ENCODE measurements around the gene HEBP1.

Gene HEBP1

DNA sequence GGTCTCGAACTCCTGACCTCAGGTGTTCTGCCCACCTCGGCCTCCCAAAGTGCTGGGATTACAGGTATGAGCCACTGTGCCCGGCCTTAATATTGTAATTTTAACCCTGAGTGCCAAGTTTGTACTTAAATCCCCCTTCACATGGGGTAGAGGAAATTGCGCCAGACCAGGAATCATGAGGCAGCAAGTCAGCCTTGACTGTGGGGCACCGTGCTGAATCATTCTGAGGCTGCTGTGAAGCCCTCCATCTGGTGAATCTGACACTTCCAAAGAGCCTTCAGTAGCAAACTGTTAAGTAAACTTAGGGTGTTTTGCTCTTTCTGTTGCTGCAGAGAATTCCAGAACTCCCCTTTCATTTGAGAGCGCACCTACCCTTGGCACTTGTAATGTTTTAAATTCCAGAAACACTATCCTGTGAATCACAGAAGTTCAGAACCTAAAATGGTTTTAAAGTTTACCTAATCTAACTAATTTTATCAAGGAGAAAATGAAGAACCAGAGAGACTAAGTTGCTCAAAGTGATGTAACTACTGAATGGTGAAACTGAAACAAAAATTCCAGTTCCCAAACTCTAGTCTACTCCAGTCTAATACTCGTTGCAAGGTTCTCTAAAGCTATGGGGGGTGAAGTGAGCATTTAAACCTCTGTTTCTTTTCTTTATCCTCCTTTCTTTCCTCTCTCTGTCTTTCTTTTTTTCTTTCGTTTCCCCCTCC is 7.5 kb downstream of the HEBP1 start:
- peak in 1 of 56 donors; percentile 9 for DNase-seq

GRCh38 chr12:12990700-12991468 is 9.2 kb downstream of the HEBP1 start:
- no peak for DNase-seq

DNA sequence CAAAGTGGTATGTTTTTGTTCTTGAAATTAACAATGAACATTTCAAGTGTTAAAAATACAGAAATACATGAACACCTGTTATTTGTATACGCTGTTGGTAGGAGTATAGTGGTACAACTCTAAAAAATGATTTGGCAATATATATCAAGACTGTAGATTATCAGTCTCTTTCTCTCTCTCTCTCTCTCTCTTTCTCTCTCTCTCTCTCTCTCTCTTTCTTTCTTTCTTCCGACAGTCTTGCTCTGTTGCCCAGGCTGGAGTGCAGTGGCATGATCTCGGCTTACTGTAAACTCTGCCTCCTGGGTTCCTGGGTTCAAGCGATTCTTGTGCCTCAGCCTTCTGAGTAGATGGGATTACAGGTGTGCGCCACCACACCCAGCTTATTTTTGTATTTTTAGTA is 12.6 kb downstream of the HEBP1 start:
- DNase-seq, result no peak

GRCh38 chr12:12986775-12987331 is 13.2 kb downstream of the HEBP1 start:
- DNase-seq, result no peak

DNA sequence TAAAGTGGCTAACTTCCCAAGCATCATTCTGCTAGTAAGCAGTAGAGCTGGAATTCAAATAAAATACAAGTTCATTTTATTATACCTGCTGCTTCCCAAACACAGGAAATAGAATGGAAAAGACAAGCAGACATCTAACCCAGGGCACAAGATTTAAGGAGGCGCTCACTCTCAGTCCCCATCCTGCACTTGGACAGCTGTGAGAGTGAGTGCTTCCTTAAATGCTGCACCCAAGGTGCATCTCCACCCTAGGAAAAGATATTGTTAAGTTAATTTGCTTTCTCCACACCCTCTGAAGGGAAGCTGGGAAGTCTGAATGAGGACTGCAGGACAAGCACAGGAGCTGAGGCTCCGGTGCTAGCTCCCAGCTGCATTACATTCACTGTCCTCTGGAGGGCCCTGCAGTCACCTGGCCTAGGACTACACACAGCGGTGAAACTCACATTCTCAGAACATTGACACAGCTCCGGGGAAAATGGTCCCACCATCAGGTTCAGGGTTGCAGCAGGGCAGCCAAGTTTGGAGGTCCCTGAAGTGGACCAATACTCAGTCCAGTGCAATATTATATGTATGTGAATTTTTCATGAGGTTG is 14.2 kb downstream of the HEBP1 start:
- DNase-seq, result no peak

DNA sequence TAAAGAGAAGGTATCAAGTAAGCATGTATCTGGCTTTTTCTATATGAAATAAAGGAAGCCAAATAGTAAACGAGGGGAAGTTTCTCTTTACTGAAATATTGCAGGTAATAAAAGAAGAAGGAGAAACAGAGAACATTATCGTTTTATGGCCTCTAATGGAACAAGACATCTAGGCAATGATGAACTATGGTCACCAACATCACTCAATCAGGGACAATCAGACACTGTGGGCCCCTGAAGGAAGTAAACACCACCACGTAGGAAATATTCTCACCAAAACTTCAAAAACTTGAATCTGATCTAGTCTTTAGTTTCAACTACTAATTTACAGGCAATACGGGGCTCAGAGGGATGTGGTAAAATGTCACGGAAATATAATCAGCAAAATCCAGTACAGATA is 15.9 kb downstream of the HEBP1 start:
- DNase-seq, result no peak

DNA sequence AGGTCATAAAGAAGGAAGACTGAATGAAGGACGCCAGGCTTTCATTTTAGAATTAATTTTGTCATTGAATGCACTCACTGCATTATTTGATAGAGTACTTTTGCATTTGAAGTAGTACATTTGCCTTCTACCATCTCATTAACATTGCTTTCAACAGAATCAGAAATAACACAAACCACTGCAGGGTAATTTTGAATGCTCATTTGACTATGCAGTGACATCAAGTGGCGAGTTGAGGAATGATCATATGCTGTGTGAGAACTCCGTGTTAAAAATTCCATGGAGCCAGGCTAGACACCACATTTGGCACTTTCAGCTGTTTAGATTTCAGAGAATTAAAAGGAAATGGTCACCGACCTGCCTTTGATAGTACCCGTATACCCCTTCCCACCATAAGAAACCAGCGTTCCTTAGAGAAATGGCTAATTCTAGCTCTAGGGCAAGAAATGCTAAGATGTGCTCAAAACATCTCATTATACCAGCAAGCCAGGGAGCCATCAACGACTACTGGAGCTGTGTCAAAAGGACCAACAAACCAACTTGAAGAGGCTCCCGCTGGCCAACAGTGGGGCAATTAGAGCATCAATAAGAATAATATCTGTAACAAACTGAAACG is 16.5 kb downstream of the HEBP1 start:
- DNase-seq, result peak in 24 of 56 donors; percentile 7 to 80 (median 22)

- DNase-seq, result no peak
Observed at GRCh38 chr12:12982331-12982730, 17.7 kb downstream of the HEBP1 start.

GRCh38 chr12:12979731-12980259 is 20.3 kb downstream of the HEBP1 start:
- DNase-seq, result peak in 3 of 56 donors; percentile 17 to 32 (median 24)

- no peak for DNase-seq
Observed at GRCh38 chr12:12979126-12979525, 20.9 kb downstream of the HEBP1 start.

DNA sequence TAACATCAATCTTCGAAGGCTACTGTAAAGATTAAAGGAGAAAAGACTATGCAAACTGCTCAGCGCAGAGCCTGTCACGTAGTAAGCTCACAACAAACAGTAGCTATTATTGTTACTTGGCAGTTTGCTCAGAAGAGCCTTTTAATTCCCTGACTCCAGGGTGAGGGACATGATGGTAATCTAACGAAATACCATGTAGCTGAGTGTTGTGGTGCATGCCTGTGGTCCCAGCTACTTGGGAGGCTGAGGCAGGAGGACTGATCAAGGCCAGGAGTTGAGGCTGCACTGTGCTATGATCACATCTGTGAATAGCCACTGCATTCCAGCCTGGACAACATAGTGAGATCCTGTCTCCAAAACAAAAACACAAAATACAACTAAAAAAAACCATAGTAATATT is 22.8 kb downstream of the HEBP1 start:
- no peak for DNase-seq

GRCh38 chr12:12976366-12976765 is 23.7 kb downstream of the HEBP1 start:
- DNase-seq, result peak in 7 of 56 donors; percentile 7 to 35 (median 13)

DNA sequence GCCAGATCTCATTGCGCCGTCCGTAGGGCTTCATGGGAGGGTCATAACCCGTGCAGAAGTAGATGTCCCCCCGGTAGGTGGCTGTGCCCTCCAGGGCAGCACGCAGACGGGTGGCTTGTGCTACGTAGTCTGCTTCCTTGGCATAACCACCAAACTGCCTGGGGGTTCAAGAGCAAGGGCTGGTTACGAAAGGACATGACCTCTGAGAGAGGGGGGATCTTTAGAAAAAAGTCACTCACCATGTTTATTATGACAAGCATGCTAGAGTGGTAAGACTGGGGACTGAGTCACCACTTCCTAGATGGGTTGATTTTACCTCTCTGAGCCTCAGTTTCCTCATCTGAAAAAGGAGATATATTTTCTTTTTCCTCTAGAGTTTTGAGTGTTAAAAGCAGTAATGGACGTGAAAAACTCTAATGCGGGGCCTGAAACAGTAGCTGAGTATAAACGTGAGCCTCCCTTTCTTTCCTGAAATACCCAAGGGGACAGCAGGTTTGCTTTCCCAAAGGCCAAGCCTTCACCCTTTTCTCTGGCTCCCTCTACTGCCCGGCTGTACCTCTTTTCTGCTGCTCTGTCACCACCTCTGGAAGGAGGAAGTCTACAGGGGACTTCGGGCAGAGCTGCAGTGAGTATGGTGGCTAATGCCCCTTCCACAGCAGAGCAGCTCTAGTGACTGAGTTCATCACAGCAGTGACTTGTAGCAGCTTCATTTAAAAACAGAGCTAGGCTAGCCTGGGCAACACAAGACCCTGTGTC is 24.6 kb downstream of the HEBP1 start:
- DNase-seq, result peak in 37 of 56 donors; percentile 7 to 75 (median 34)

DNA sequence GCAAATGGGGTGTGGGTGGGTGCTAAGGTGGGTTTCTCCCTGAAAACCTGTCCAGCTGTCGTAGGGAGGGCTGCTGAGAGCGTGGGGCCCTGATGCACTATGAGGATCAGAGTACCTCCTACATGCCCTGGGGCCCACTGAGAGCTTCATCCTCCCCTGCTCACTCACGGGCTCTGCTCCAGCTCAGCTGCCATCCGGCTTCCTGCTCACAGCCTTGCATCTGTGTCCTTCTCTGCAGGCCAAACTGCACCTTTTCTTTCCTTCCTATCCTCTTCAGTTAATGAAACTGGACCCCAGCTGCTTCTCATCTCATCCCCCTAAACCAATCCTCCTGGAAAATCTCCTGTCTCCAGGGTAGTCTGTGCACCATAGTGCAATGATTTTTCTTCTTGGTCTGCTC is 25.9 kb downstream of the HEBP1 start:
- no peak for DNase-seq

DNA sequence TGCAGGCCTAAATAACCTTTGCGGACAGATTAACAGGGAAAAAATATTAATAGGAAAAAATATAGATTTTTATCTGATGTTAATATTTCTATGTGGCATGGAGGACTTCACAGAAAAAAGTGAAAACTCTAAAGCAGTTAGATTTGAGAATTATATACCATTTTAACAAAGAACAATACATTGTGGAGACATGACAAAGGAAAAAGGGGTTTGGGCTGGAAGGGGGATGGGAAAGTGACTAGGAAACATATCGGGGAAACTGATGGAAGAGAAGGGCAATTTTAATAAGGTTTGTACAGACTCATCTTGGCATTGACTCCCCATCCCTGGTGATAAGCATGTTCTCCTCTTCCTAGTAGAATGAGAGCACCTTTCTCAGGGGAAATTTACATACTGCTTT is 27.0 kb downstream of the HEBP1 start:
- no peak for DNase-seq

GRCh38 chr12:12965836-12966235 is 34.2 kb downstream of the HEBP1 start:
- no peak for DNase-seq

DNA sequence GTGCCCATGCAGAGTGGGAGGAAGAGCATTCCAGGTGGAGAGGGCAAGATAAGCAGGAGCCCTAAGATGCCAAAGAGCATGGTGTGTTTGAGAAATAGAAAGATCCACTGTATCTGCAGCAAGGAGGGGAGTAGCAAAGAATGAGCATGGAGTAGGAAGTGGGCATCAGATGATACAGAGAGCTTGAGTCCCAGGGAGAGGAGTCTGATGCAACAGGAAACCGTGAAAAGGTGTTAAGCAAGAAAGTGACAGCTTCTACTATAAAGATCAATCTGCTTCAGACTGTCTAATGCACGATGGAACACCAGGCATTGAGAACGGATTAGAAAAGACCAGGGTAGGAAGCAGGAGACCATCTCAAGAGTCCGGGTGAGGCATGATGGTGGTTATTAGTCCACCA is 35.8 kb downstream of the HEBP1 start:
- DNase-seq, result no peak

DNA sequence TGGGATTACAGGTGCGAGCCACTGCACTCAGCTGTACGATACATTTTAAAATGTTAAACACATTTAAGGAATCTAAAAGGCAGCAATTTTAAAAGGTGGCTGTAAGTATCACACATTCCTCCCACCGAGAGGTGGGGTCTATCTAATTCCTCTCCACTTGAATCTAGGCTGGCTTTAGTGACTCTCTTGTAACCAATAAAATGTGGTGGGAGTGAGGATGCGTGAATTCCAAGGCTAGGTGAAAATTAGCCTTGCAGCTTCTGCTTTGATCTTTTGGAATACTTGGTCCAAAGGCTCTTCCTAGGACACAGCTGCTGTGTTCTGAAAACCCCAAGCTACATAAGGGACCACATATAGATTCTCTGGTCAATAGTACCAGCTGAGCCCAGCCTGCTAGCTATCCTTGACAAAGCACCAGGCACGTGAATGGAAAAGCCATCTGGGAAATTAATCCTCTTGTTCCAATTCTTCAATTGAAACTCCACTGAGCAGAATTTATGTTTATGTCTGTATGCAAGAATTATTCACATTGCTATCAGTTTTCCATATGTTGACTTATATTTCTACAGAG is 39.3 kb downstream of the HEBP1 start:
- no peak for DNase-seq

GRCh38 chr12:12958886-12959285 is 41.2 kb downstream of the HEBP1 start:
- DNase-seq, result no peak

DNA sequence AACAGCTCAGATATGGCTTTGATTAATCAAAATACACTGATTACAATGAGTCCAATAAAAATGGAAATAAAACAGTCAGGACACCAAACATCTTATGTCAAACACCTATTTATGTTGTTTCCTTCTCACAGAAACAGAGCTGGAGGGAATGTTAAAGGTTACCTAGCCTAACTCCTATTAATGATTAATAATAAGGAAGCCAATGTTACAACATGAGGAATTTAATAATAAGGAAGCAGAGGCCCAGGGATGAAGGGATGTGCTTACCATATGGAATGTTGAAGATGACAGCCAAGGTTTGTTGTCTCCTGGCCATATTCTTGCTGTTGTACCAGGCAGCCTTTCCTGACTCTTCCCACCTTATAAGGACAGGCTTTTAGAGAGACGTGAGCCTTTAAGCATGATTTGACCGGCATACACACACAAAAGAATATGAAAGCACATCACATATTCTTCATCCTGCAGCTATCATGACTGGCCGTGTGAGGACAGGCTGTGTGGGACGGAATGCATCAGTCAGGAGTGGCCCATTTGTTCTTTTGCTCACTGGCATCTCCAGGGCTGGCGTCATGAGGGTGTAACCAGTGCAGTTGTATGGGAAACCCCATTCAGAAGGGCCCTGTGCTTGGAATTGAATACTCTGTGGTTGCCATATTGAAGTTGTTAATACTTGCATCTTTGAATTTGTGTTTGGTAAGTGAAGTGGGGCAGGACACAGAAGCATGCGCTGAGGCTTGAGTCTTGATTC is 45.0 kb downstream of the HEBP1 start:
- no peak for DNase-seq

All from amygdala (tissue), 56 donors.